ENCODE results near the gene EMSY. TPM values are rescaled to one million over a fixed set of nuclear protein-coding genes. Genes with fewer than 3 reads are reported as not detected.

The EMSY gene
- total and polyA plus RNA-seq, 2 donors (not counting 1 experiment from before 2014, with no cell fraction given) = 27.4 to 59.7 TPM

DNA sequence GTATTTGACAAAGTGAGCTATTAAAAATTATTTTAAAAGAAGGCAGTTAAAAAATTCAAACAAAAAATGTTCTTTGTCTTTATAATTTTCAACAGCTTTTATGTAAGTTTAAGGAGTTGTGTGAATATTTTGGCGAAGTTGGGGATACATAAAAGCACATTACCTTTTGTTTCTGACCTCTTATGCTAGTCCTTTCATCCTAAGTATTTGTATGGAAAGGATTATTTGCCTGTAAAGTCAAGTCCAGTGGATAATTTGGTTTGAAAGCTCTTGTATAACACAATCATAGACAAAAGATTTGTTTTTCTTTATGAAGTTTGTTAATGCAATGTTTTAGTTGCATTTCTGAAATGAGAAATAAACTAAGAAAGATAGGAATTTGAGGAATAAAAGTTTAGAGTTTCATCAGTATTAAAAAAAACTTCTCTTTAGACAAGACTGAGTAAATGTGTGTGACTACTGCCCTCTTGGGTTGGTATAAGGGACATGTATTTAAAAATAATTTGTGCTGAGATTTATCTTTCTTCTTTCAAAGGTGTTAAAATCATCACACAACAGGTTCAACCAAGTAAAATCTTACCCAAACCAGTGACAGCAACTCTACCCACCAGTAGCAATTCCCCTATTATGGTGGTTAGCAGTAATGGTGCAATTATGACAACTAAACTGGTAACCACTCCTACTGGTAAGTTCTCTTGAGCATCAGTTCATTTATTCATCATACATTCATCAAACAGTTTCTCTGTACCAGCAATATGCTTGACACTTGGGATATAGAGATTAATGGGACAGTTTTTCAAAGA lies 68.2 kb downstream of the EMSY start:
- no peaks in the 10 kb centered on the region for H3K9me3 Mint-ChIP-seq (ENCODE audit: insufficient read depth)
- no peak overlapping the region for H3K4me3 Mint-ChIP-seq
- no peaks in the 10 kb centered on the region for H3K79me2 ChIP-seq (ENCODE audit: control insufficient read depth, insufficient read depth, low read length)
- no peak overlapping the region for H3K4me2 ChIP-seq (replicated peaks; ENCODE audit: low read depth, low read length, poor library complexity, severe bottlenecking)
- no peaks in the 10 kb centered on the region for H3K27me3 ChIP-seq (replicated peaks in 1 of 4; ENCODE audit: control extremely low read depth in 1 of 4, control insufficient read depth in 3 of 4, insufficient read depth in 4 of 4, low read length in 3 of 4)
- ChIA-PET POLR2A (no interaction called here), CTCF (interaction anchor here (1.0 kb wide), 1 partner anchor 306 kb away, joined by 4 read pairs; the partner anchor contains the start of gene WNT11)
- H3K27ac ChIP-seq (ENCODE audit: low read length in 2 of 2) = no peak overlapping the region
- peaks cover 3% of the 10 kb centered on the region for H3K4me1 Mint-ChIP-seq
- no peaks in the 10 kb centered on the region for H4K20me1 ChIP-seq (ENCODE audit: control insufficient read depth, insufficient read depth, low read length, poor library complexity, severe bottlenecking)
- H3K9me3 ChIP-seq (ENCODE audit: control extremely low read depth in 1 of 3, control insufficient read depth in 2 of 3, insufficient read depth in 1 of 3, low read length in 2 of 3) = no peaks in the 10 kb centered on the region
- ATAC-seq (ENCODE audit: low read depth) = no peak
- no peak overlapping the region for H3K4me3 ChIP-seq (ENCODE audit: control extremely low read depth in 1 of 5, extremely low read depth in 1 of 5, insufficient read depth in 1 of 5, low read depth in 2 of 5, low read length in 4 of 5)
- no peak overlapping the region for H3K9ac ChIP-seq (ENCODE audit: low read length)
- intact Hi-C loops (cut with micrococcal nuclease) = loop anchor here (5.0 kb wide), 1 partner anchor 306 kb away; the partner anchor contains the start of gene WNT11
- no peak overlapping the region for H3K27ac Mint-ChIP-seq
- H3K4me1 ChIP-seq (ENCODE audit: control insufficient read depth in 2 of 2, insufficient read depth in 2 of 2, low read length in 2 of 2) = no peaks in the 10 kb centered on the region
- H2AFZ ChIP-seq (ENCODE audit: insufficient read depth, low read depth, low read length, poor library complexity, severe bottlenecking) = no peak overlapping the region
- TF ChIP-seq, protein P1, sequence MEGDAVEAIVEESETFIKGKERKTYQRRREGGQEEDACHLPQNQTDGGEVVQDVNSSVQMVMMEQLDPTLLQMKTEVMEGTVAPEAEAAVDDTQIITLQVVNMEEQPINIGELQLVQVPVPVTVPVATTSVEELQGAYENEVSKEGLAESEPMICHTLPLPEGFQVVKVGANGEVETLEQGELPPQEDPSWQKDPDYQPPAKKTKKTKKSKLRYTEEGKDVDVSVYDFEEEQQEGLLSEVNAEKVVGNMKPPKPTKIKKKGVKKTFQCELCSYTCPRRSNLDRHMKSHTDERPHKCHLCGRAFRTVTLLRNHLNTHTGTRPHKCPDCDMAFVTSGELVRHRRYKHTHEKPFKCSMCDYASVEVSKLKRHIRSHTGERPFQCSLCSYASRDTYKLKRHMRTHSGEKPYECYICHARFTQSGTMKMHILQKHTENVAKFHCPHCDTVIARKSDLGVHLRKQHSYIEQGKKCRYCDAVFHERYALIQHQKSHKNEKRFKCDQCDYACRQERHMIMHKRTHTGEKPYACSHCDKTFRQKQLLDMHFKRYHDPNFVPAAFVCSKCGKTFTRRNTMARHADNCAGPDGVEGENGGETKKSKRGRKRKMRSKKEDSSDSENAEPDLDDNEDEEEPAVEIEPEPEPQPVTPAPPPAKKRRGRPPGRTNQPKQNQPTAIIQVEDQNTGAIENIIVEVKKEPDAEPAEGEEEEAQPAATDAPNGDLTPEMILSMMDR (IDR thresholded peaks at IDR 0.05) = no peak
- TF ChIP-seq EZH2 (IDR thresholded peaks at IDR 0.05; ENCODE audit: borderline replicate concordance, insufficient read depth, low read depth, low read length, poor library complexity, severe bottlenecking) = no peak
- peaks cover 2 to 7% of the 10 kb centered on the region in 2 experiments for H3K36me3 ChIP-seq (replicated peaks in 1 of 2; ENCODE audit: control extremely low read depth in 1 of 2, control insufficient read depth in 1 of 2, extremely low read depth in 1 of 2, insufficient read depth in 2 of 2, low read length in 1 of 2)
- DNase-seq = no peak
- no peaks in the 10 kb centered on the region for H3K27me3 Mint-ChIP-seq
- WGBS (ENCODE audit: insufficient coverage) = no CpG with 5 or more reads among the region's 1 CpG

DNA sequence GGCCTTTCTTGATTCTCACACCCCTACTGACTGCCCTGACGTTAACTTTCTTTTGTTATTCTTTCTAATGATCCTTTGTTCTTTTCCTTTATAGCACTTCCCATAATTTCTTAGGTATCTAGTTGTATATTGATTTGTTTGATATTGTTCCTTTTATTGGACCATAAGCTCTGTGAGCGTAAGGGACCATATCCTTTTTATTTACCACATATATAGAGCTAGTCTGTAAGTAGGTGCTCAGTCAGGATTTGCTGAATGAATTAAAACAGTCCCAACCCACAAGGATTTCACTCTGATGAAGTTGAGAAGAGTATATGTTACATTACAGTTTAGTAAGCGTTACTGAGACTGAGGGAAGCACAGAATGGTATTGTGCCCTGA lies 68.8 kb downstream of the EMSY start:
- POLR2A ChIA-PET = no interaction called here

More for the DNA sequence above, 68.8 kb downstream of the EMSY start:
- Histone ChIP-seq H3K4me1 (ENCODE audit: control insufficient read depth in 2 of 2, insufficient read depth in 2 of 2, low read length in 2 of 2) (no peaks in the 10 kb centered on the region), H3K27me3 (replicated peaks in 1 of 4; ENCODE audit: control extremely low read depth in 1 of 4, control insufficient read depth in 3 of 4, insufficient read depth in 4 of 4, low read length in 3 of 4) (no peaks in the 10 kb centered on the region), H3K4me2 (replicated peaks; ENCODE audit: low read depth, low read length, poor library complexity, severe bottlenecking) (no peak overlapping the region), H3K4me3 (ENCODE audit: control extremely low read depth in 1 of 5, extremely low read depth in 1 of 5, insufficient read depth in 1 of 5, low read depth in 2 of 5, low read length in 4 of 5) (no peak overlapping the region), H3K27ac (ENCODE audit: low read length in 2 of 2) (no peak overlapping the region), H3K9me3 (ENCODE audit: control extremely low read depth in 1 of 3, control insufficient read depth in 2 of 3, insufficient read depth in 1 of 3, low read length in 2 of 3) (no peaks in the 10 kb centered on the region), H2AFZ (ENCODE audit: insufficient read depth, low read depth, low read length, poor library complexity, severe bottlenecking) (no peak overlapping the region), H4K20me1 (ENCODE audit: control insufficient read depth, insufficient read depth, low read length, poor library complexity, severe bottlenecking) (no peaks in the 10 kb centered on the region), H3K79me2 (ENCODE audit: control insufficient read depth, insufficient read depth, low read length) (no peaks in the 10 kb centered on the region), H3K36me3 (replicated peaks in 1 of 2; ENCODE audit: control extremely low read depth in 1 of 2, control insufficient read depth in 1 of 2, extremely low read depth in 1 of 2, insufficient read depth in 2 of 2, low read length in 1 of 2) (peaks cover 2 to 7% of the 10 kb centered on the region in 2 experiments), H3K9ac (ENCODE audit: low read length) (no peak overlapping the region)
- no peaks in the 10 kb centered on the region for H3K27me3 Mint-ChIP-seq
- DNase-seq = no peak
- intact Hi-C loops (cut with micrococcal nuclease) = loop anchor here (5.0 kb wide), 1 partner anchor 306 kb away; the partner anchor contains the start of gene WNT11
- H3K4me1 Mint-ChIP-seq = peaks cover 3% of the 10 kb centered on the region
- no peaks in the 10 kb centered on the region for H3K9me3 Mint-ChIP-seq (ENCODE audit: insufficient read depth)
- TF ChIP-seq, protein P1 (IDR thresholded peaks at IDR 0.05) = no peak
- no peak for TF ChIP-seq EZH2 (IDR thresholded peaks at IDR 0.05; ENCODE audit: borderline replicate concordance, insufficient read depth, low read depth, low read length, poor library complexity, severe bottlenecking)
- no peak for ATAC-seq (ENCODE audit: low read depth)
- no peak overlapping the region for H3K27ac Mint-ChIP-seq
- no CpG with 5 or more reads among the region's 3 CpGs for WGBS (ENCODE audit: insufficient coverage)
- CTCF ChIA-PET = no interaction called here
- no peak overlapping the region for H3K4me3 Mint-ChIP-seq
